Activated CD8-positive, alpha-beta T cell treated with anti-CD3 and anti-CD28 coated beads for 36 hours (primary cell): ENCODE measurements around the gene FGF1. TPM values are rescaled to one million over a fixed set of nuclear protein-coding genes. Genes with fewer than 3 reads are reported as not detected.

Experiments used
- ATAC-seq: fragments of 200-7000 bp; cut with Tn5 transposase; one replicate; pipeline ENCODE4 v1.10.0; 2021; ENCODE audit warnings: mild to moderate bottlenecking, moderate library complexity
- CTCF ChIA-PET: fragments of 350-600 bp; sonication (Branson Sonifier 250); formaldehyde crosslinking; loops from one replicate; lab custom pipeline; 2021; ENCODE audit warnings: antibody characterized with exemption; lab: Charles Lee
- POLR2A ChIA-PET: fragments of 350-600 bp; sonication (Branson Sonifier 250); formaldehyde crosslinking; loops from one replicate; lab custom pipeline; 2021; ENCODE audit warnings: antibody characterized with exemption; lab: Charles Lee
- DNase-seq: peaks from one replicate; pipeline ENCODE4 v3.0.0-alpha.2; 2020
- H3K27ac Mint-ChIP-seq: one replicate; pipeline ENCODE4 v1.8.0; 2021; ENCODE audit warnings: mild to moderate bottlenecking, mixed read lengths
- H3K27me3 Mint-ChIP-seq: one replicate; pipeline ENCODE4 v1.8.0; 2021; ENCODE audit warnings: mixed read lengths
- H3K36me3 Mint-ChIP-seq: one replicate; pipeline ENCODE4 v1.8.0; 2021; ENCODE audit warnings: low read depth, mixed read lengths
- H3K4me1 Mint-ChIP-seq: one replicate; pipeline ENCODE4 v1.8.0; 2021; ENCODE audit warnings: low read depth, mixed read lengths
- H3K4me3 Mint-ChIP-seq: one replicate; pipeline ENCODE4 v1.8.0; 2021; ENCODE audit warnings: mild to moderate bottlenecking, moderate library complexity, mixed read lengths
- H3K9me3 Mint-ChIP-seq: one replicate; pipeline ENCODE4 v1.8.0; 2021; ENCODE audit warnings: mixed read lengths
- intact Hi-C: fragments of 100-400 bp; cut with micrococcal nuclease; formaldehyde crosslinking; loops from one replicate; pipeline ENCODE4 v1.10.0; 2022
- total RNA-seq, 2 experiments: library from RNA; stranded (reverse); gene quantifications; one replicate each; pipeline ENCODE4 v1.2.3, GENCODE V29; 2021
- TF ChIP-seq, protein P1 (sequence below): fragments of 200-600 bp; IDR thresholded peaks from one replicate; pipeline ENCODE4 v1.8.0; 2022; ENCODE audit warnings: antibody characterized with exemption, mild to moderate bottlenecking

FGF1 gene
- total RNA-seq, 2 experiments from 2014 or later: not detected

GRCh38 chr5:142626786-142627185 lies 59.1 kb downstream of the FGF1 start:
- no peak for DNase-seq
- Mint-ChIP-seq H3K36me3 (no peaks in the 10 kb centered on the region), H3K27me3 (peaks cover 4% of the 10 kb centered on the region), H3K4me3 (no peak overlapping the region), H3K9me3 (no peaks in the 10 kb centered on the region), H3K27ac (no peak overlapping the region), H3K4me1 (no peaks in the 10 kb centered on the region)
- ChIA-PET POLR2A (no interaction called here), CTCF (interaction anchor here (2.2 kb wide), 1 partner anchor 29 kb away, joined by 8 read pairs; no protein-coding TSS in a partner anchor)
- TF ChIP-seq, protein P1, sequence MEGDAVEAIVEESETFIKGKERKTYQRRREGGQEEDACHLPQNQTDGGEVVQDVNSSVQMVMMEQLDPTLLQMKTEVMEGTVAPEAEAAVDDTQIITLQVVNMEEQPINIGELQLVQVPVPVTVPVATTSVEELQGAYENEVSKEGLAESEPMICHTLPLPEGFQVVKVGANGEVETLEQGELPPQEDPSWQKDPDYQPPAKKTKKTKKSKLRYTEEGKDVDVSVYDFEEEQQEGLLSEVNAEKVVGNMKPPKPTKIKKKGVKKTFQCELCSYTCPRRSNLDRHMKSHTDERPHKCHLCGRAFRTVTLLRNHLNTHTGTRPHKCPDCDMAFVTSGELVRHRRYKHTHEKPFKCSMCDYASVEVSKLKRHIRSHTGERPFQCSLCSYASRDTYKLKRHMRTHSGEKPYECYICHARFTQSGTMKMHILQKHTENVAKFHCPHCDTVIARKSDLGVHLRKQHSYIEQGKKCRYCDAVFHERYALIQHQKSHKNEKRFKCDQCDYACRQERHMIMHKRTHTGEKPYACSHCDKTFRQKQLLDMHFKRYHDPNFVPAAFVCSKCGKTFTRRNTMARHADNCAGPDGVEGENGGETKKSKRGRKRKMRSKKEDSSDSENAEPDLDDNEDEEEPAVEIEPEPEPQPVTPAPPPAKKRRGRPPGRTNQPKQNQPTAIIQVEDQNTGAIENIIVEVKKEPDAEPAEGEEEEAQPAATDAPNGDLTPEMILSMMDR: no peak
- intact Hi-C loops: no loop called here
- no peak for ATAC-seq

DNA sequence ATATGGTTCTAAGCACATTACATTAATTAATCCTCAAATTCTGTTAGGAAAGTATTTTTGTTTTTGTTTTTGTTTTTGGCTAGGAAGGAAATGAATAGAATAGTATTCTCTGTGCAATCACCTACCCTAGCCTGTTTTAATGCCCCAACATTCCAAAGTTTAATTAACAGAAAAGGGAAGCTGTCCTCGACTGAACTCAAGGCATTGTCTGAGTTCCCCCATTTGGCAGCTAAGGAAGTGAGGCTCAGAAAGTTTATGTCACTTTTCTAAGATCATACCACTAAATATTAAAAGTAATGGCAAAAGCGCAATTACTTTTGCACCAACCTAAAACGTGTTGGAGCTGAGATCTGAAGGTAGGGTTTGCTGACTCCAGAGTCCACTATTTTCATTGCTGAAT lies 59.8 kb downstream of the FGF1 start:
- intact Hi-C loops: no loop called here
- POLR2A ChIA-PET: no interaction called here
- Mint-ChIP-seq H3K36me3 (no peaks in the 10 kb centered on the region), H3K4me3 (no peak overlapping the region), H3K27ac (no peak overlapping the region), H3K4me1 (no peaks in the 10 kb centered on the region), H3K27me3 (peaks cover 4% of the 10 kb centered on the region), H3K9me3 (no peaks in the 10 kb centered on the region)
- DNase-seq (no peak), ATAC-seq (no peak)
- CTCF ChIA-PET: interaction anchor here (1.0 to 2.2 kb wide), 3 partner anchors 19 to 73 kb away, joined by 3 to 8 read pairs (median 3); no protein-coding TSS in a partner anchor
- TF ChIP-seq, protein P1: no peak

DNA sequence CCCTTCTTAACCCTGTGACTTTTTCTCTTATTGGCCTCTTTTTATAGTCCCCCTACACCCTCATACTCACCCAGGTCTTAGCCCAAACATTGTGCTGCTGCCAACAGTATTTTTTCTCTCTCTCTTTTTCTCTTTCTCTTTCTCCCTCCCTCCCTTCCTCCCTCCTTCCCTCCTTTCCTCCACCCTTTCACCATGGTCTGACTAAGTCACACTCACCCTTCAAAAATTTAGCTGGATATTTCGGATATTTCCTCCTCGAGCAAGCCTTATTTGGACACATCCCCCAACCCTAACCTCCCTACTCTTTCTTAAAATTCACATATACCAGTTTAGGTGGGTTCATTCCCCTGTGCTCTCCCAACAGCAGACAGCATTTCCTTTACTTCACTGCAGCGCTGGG lies 64.7 kb downstream of the FGF1 start:
- ATAC-seq (no peak), DNase-seq (no peak)
- Mint-ChIP-seq H3K27me3 (peaks cover 2% of the 10 kb centered on the region), H3K4me3 (no peak overlapping the region), H3K9me3 (no peaks in the 10 kb centered on the region), H3K4me1 (peaks cover 13% of the 10 kb centered on the region), H3K27ac (no peak overlapping the region), H3K36me3 (no peaks in the 10 kb centered on the region)
- intact Hi-C loops: no loop called here
- TF ChIP-seq, protein P1: no peak
- POLR2A ChIA-PET: no interaction called here
- CTCF ChIA-PET: no interaction called here

GRCh38 chr5:142619815-142620214 lies 66.1 kb downstream of the FGF1 start:
- DNase-seq (no peak), ATAC-seq (no peak)
- intact Hi-C loops: no loop called here
- no peaks in the 10 kb centered on the region for H3K36me3 Mint-ChIP-seq
- H3K9me3 Mint-ChIP-seq: no peaks in the 10 kb centered on the region
- TF ChIP-seq, protein P1: no peak
- no peak overlapping the region for H3K27ac Mint-ChIP-seq
- peaks cover 13% of the 10 kb centered on the region for H3K4me1 Mint-ChIP-seq
- no peak overlapping the region for H3K4me3 Mint-ChIP-seq
- ChIA-PET POLR2A (no interaction called here), CTCF (interaction anchor here (0.7 to 1.2 kb wide), 3 partner anchors 36 to 882 kb away, joined by 3 to 5 read pairs (median 3); no protein-coding TSS in a partner anchor)
- H3K27me3 Mint-ChIP-seq: peaks cover 2% of the 10 kb centered on the region

DNA sequence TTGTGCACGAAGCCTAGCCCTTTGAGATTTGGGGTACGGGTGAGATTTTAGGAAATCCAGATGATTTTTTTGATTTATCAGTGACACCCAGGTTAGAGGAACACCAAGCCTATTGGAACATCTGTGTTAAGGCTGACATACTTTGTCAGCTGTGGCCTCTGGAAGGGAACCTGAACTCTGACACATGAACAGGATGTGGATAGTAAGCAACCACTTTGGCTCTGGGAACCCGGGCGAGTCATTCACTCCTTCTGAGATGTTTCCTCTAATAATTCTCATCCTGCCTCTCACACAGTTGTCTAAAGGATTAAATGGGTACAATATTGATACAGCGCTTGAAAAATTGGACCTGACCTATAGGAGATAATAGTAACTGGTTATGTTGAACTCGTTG lies 67.8 kb downstream of the FGF1 start:
- TF ChIP-seq, protein P1: no peak
- Mint-ChIP-seq H3K27ac (no peak overlapping the region), H3K9me3 (no peaks in the 10 kb centered on the region), H3K27me3 (peaks cover 4% of the 10 kb centered on the region), H3K36me3 (no peaks in the 10 kb centered on the region), H3K4me1 (peaks cover 13% of the 10 kb centered on the region), H3K4me3 (no peak overlapping the region)
- intact Hi-C loops: no loop called here
- peak; percentile 64 for ATAC-seq
- ChIA-PET POLR2A (interaction anchor here (0.7 kb wide), 1 partner anchor 123 kb away, joined by 3 read pairs; no protein-coding TSS in a partner anchor), CTCF (interaction anchor here (0.5 to 1.7 kb wide), 4 partner anchors 36 to 95 kb away, joined by 3 to 7 read pairs (median 4); no protein-coding TSS in a partner anchor)
- DNase-seq: peak; percentile 57
